22Rv1 (cell line): Measurements from ENCODE around the gene NOTCH1.

Experiments
- CTCF ChIP-seq: fragments of 450-650 bp; IDR thresholded peaks from 2 replicates; pipeline ENCODE4 v1.5.1; 2017; ENCODE audit warnings: mild to moderate bottlenecking
- ZFX ChIP-seq: fragments of 450-650 bp; IDR thresholded peaks from 2 replicates; pipeline ENCODE4 v1.6.1; 2017; ENCODE audit warnings: antibody characterized with exemption, borderline replicate concordance

DNA sequence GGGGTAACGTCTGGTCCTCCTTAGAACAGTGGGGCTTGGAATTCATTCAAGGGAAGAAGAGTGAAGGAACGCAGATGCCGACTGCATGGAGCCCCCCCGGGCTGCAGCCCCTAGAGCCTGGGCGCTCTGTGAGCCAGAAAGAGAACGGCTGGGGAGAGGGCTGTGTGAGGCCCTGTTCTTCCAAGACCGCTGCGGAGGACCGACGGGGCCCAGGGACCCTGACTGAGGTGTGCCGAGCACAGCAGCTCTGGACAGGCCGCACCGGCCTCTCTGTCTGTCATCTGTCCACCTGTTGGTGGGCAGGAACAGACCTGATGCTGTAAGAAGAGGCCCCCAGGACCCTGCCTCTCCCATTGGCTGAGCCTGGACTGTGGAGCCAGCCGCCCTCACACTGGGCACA lies 7.7 kb upstream of the NOTCH1 start:
- TF ChIP-seq CTCF (no peak), ZFX (no peak)
